Lower leg skin (tissue), 4 donors: ENCODE measurements around the gene ITGB8. TPM values are rescaled to one million over a fixed set of nuclear protein-coding genes. Genes with fewer than 3 reads are reported as not detected.

Experiments used
- DNase-seq, 2 donors: peaks; one replicate each; pipeline ENCODE4 v3.0.0-alpha.2; 2019; ENCODE audit warnings: low spot score in 2 of 2
- H3K4me3 ChIP-seq: fragments of 200-600 bp; sonication (generic); 2 replicates; pipeline ENCODE4 v1.5.1; 2017; ENCODE audit warnings: mild to moderate bottlenecking, low read depth; ENCODE audit not compliant: poor library complexity, severe bottlenecking
- CTCF ChIP-seq, 3 donors: fragments of 450-650 bp; IDR thresholded peaks; one replicate each; pipeline ENCODE4 v1.5.1; 2016; ENCODE audit warnings: antibody characterized with exemption in 3 of 3, mild to moderate bottlenecking in 3 of 3, moderate library complexity in 2 of 3
- POLR2A ChIP-seq, 2 donors: fragments of 450-650 bp; IDR thresholded peaks; one replicate each; pipeline ENCODE4 v1.6.1; 2016 to 2017; ENCODE audit warnings: antibody characterized with exemption in 2 of 2, mild to moderate bottlenecking in 1 of 2, moderate library complexity in 1 of 2
- WGBS, 2 donors: methylation state at CpG; one replicate each; pipeline ENCODE4 v1.1.5; 2018; 5-methylcytosine and 5-hydroxymethylcytosine counted together
- intact Hi-C: fragments of 100-400 bp; cut with DNase I; formaldehyde crosslinking; loops from one replicate; pipeline ENCODE4 v1.15.0; 2023; ENCODE audit warnings: low total_unique reads
- total RNA-seq, 4 donors: library from RNA; depleted of rRNA; stranded (reverse); fragments of >200 nt; gene quantifications; one replicate each; pipeline ENCODE4 v1.1.0, GENCODE V29; 2016

The ITGB8 gene
- total RNA-seq, 4 donors from 2014 or later = 25.0 to 66.1 (median 48.9) TPM

GRCh38 chr7:20438694-20439376 lies 108.1 kb downstream of the ITGB8 start:
- H3K4me3 ChIP-seq = no peak overlapping the region
- WGBS, 2 donors = 74 to 89% methylated on average over 7 of the region's 7 CpGs
- DNase-seq = no peak
- intact Hi-C loops = no loop called here
- TF ChIP-seq CTCF (IDR thresholded peaks at IDR 0.05) = no peak
- no peak for TF ChIP-seq POLR2A (IDR thresholded peaks at IDR 0.05)

- intact Hi-C loops = no loop called here
- TF ChIP-seq CTCF (IDR thresholded peaks at IDR 0.05) = no peak
- TF ChIP-seq POLR2A (IDR thresholded peaks at IDR 0.05) = no peak
- no peak for DNase-seq
- H3K4me3 ChIP-seq = no peak overlapping the region
- WGBS, 2 donors = 90 to 95% methylated on average over 10 of the region's 10 CpGs
Observed at GRCh38 chr7:20439416-20440185, 108.9 kb downstream of the ITGB8 start.

DNA sequence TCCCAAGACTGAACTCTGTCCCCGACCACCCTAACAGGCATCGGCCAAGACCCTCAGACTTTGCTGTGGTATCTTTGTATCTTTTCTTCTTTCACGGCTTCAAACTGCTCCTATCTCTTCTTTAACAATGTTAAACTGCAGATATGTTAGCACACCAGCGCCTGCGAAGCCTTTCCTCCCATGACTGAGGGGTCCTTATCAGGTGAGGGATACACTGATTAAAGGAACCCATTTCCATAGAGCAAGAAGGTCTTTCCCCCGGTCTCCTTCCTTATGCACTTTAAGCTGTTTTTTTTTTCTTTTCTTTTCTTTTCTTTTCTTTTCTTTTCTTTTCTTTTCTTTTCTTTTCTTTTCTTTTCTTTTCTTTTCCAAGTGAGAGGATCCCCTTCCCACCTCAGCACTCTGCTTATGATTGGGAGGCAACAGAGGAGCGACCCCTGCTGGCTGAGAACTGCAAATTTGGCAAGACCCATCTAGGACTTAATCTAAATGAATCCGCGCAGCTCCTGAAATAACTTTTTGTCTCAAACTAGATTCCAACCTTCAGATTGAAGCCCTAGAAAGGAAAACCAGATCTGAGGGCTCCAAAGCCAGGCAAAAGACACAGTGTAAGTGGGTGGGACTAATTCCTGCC lies 109.9 kb downstream of the ITGB8 start:
- TF ChIP-seq POLR2A (IDR thresholded peaks at IDR 0.05) = no peak
- no peak for TF ChIP-seq CTCF (IDR thresholded peaks at IDR 0.05)
- WGBS, 2 donors = 83 to 90% methylated on average over 9 of the region's 9 CpGs
- no peak overlapping the region for H3K4me3 ChIP-seq
- intact Hi-C loops = no loop called here
- no peak for DNase-seq

GRCh38 chr7:20441346-20441745 lies 110.6 kb downstream of the ITGB8 start:
- WGBS, 2 donors = 68 to 78% methylated on average over 4 of the region's 4 CpGs
- intact Hi-C loops = no loop called here
- H3K4me3 ChIP-seq = no peak overlapping the region
- no peak for TF ChIP-seq CTCF (IDR thresholded peaks at IDR 0.05)
- no peak for TF ChIP-seq POLR2A (IDR thresholded peaks at IDR 0.05)
- no peak for DNase-seq

GRCh38 chr7:20441991-20442441 lies 111.3 kb downstream of the ITGB8 start:
- H3K4me3 ChIP-seq = no peak overlapping the region
- TF ChIP-seq CTCF (IDR thresholded peaks at IDR 0.05) = no peak
- TF ChIP-seq POLR2A (IDR thresholded peaks at IDR 0.05) = no peak
- 44 to 53% methylated on average over 3 of the region's 3 CpGs for WGBS, 2 donors
- intact Hi-C loops = no loop called here
- no peak for DNase-seq
